GM21786 (cell line): ENCODE measurements around the gene TFDP1.
"Not testable (repeated sequence)": the region's sequence is repeated elsewhere in the genome, so short reads cannot be mapped to it uniquely, and the experiment has no call there.

Experiments used
- ATAC-seq: cut with Tn5 transposase; IDR thresholded peaks from one replicate; pipeline ENCODE4 v1.9.1; 2021; ENCODE audit not compliant: unreplicated experiment

TFDP1 gene

GRCh38 chr13:113566227-113566561, 18.4 kb upstream of the TFDP1 start:
- no peak for ATAC-seq

GRCh38 chr13:113567681-113568080, 16.9 kb upstream of the TFDP1 start:
- ATAC-seq, result no peak

- ATAC-seq, result no peak
Measured at GRCh38 chr13:113573065-113573464, 11.5 kb upstream of the TFDP1 start.

GRCh38 chr13:113576597-113576996, 8.0 kb upstream of the TFDP1 start:
- no peak for ATAC-seq

- no peak for ATAC-seq
Measured at GRCh38 chr13:113577881-113578435, 6.6 kb upstream of the TFDP1 start.

- no peak for ATAC-seq
Measured at GRCh38 chr13:113579686-113580085, 4.9 kb upstream of the TFDP1 start.

- no peak for ATAC-seq
Measured at GRCh38 chr13:113581871-113582270, 2.7 kb upstream of the TFDP1 start.

- ATAC-seq, result no peak
Measured at GRCh38 chr13:113582841-113583631, 1.5 kb upstream of the TFDP1 start.

GRCh38 chr13:113584870-113585671, 518 bp downstream of the TFDP1 start:
- peak; percentile 36 for ATAC-seq

GRCh38 chr13:113585896-113586295, 1.3 kb downstream of the TFDP1 start:
- no peak for ATAC-seq

- no peak for ATAC-seq
Measured at GRCh38 chr13:113586661-113587479, 2.3 kb downstream of the TFDP1 start.

GRCh38 chr13:113588394-113589111, 4.0 kb downstream of the TFDP1 start:
- no peak for ATAC-seq

GRCh38 chr13:113589251-113589960, 4.9 kb downstream of the TFDP1 start:
- no peak for ATAC-seq

- ATAC-seq, result no peak
Measured at GRCh38 chr13:113589961-113590339, 5.4 kb downstream of the TFDP1 start.

GRCh38 chr13:113591750-113592149, 7.2 kb downstream of the TFDP1 start:
- ATAC-seq, result no peak

GRCh38 chr13:113592571-113592970, 8.0 kb downstream of the TFDP1 start:
- no peak for ATAC-seq

GRCh38 chr13:113594066-113594821, 9.7 kb downstream of the TFDP1 start:
- ATAC-seq, result not testable (repeated sequence)

- no peak for ATAC-seq
Measured at GRCh38 chr13:113595131-113595530, 10.6 kb downstream of the TFDP1 start.
